ENCODE data around the gene ARHGAP28.
"Not testable (repeated sequence)": the region's sequence is repeated elsewhere in the genome, so short reads cannot be mapped to it uniquely, and the experiment has no call there.

Gene ARHGAP28

GRCh38 chr18:6785411-6785810 lies 55.9 kb downstream of the ARHGAP28 start:
- H3K4me1 ChIP-seq (ENCODE audit: control insufficient read depth, insufficient read depth, low read length, unreplicated experiment): peaks cover 13% of the 10 kb centered on the region
- H3K27ac ChIP-seq (ENCODE audit: low read depth, low read length): no peak overlapping the region
- H3K79me2 ChIP-seq (ENCODE audit: control insufficient read depth, insufficient read depth, low read length, unreplicated experiment): no peaks in the 10 kb centered on the region
- no peak overlapping the region for H3K4me3 ChIP-seq (ENCODE audit: low read depth, low read length)
- no peaks in the 10 kb centered on the region for H3K36me3 ChIP-seq (ENCODE audit: insufficient read depth, low read length)
- H3K27me3 ChIP-seq (ENCODE audit: insufficient read depth, low read length): no peaks in the 10 kb centered on the region
- H2AFZ ChIP-seq (ENCODE audit: low read length, unreplicated experiment): no peak overlapping the region

GRCh38 chr18:6792391-6792790 lies 62.9 kb downstream of the ARHGAP28 start:
- no peaks in the 10 kb centered on the region for H3K4me1 ChIP-seq (ENCODE audit: control insufficient read depth, insufficient read depth, low read length, unreplicated experiment)
- H3K36me3 ChIP-seq (ENCODE audit: insufficient read depth, low read length): no peaks in the 10 kb centered on the region

GRCh38 chr18:6793455-6793854 lies 63.9 kb downstream of the ARHGAP28 start:
- Histone ChIP-seq H2AFZ (ENCODE audit: low read length, unreplicated experiment) (no peak overlapping the region), H3K4me1 (ENCODE audit: control insufficient read depth, insufficient read depth, low read length, unreplicated experiment) (no peaks in the 10 kb centered on the region), H3K27me3 (ENCODE audit: insufficient read depth, low read length) (no peaks in the 10 kb centered on the region), H3K36me3 (ENCODE audit: insufficient read depth, low read length) (no peaks in the 10 kb centered on the region), H3K27ac (ENCODE audit: low read depth, low read length) (no peak overlapping the region), H3K4me3 (ENCODE audit: low read depth, low read length) (no peak overlapping the region), H3K79me2 (ENCODE audit: control insufficient read depth, insufficient read depth, low read length, unreplicated experiment) (no peaks in the 10 kb centered on the region)

More at GRCh38 chr18:6792391-6792790, 62.9 kb downstream of the ARHGAP28 start:
- Histone ChIP-seq H3K79me2 (ENCODE audit: control insufficient read depth, insufficient read depth, low read length, unreplicated experiment) (no peaks in the 10 kb centered on the region), H3K27me3 (ENCODE audit: insufficient read depth, low read length) (no peaks in the 10 kb centered on the region), H3K27ac (ENCODE audit: low read depth, low read length) (no peak overlapping the region), H3K4me3 (ENCODE audit: low read depth, low read length) (no peak overlapping the region), H2AFZ (ENCODE audit: low read length, unreplicated experiment) (no peak overlapping the region)

- Histone ChIP-seq H3K27me3 (ENCODE audit: insufficient read depth, low read length) (no peaks in the 10 kb centered on the region), H3K4me1 (ENCODE audit: control insufficient read depth, insufficient read depth, low read length, unreplicated experiment) (no peaks in the 10 kb centered on the region), H3K27ac (ENCODE audit: low read depth, low read length) (no peak overlapping the region), H3K36me3 (ENCODE audit: insufficient read depth, low read length) (no peaks in the 10 kb centered on the region), H2AFZ (ENCODE audit: low read length, unreplicated experiment) (no peak overlapping the region), H3K4me3 (ENCODE audit: low read depth, low read length) (no peak overlapping the region), H3K79me2 (ENCODE audit: control insufficient read depth, insufficient read depth, low read length, unreplicated experiment) (no peaks in the 10 kb centered on the region)
Observed at GRCh38 chr18:6793986-6794385, 64.5 kb downstream of the ARHGAP28 start.

- Histone ChIP-seq H3K36me3 (ENCODE audit: insufficient read depth, low read length) (no peaks in the 10 kb centered on the region), H3K79me2 (ENCODE audit: control insufficient read depth, insufficient read depth, low read length, unreplicated experiment) (no peaks in the 10 kb centered on the region), H3K27ac (ENCODE audit: low read depth, low read length) (no peak overlapping the region), H3K4me1 (ENCODE audit: control insufficient read depth, insufficient read depth, low read length, unreplicated experiment) (no peaks in the 10 kb centered on the region), H2AFZ (ENCODE audit: low read length, unreplicated experiment) (no peak overlapping the region), H3K27me3 (ENCODE audit: insufficient read depth, low read length) (no peaks in the 10 kb centered on the region), H3K4me3 (ENCODE audit: low read depth, low read length) (no peak overlapping the region)
Observed at GRCh38 chr18:6795307-6795706, 65.8 kb downstream of the ARHGAP28 start.

- Histone ChIP-seq H2AFZ (ENCODE audit: low read length, unreplicated experiment) (no peak overlapping the region), H3K4me3 (ENCODE audit: low read depth, low read length) (no peak overlapping the region), H3K79me2 (ENCODE audit: control insufficient read depth, insufficient read depth, low read length, unreplicated experiment) (no peaks in the 10 kb centered on the region), H3K27me3 (ENCODE audit: insufficient read depth, low read length) (no peaks in the 10 kb centered on the region), H3K36me3 (ENCODE audit: insufficient read depth, low read length) (no peaks in the 10 kb centered on the region), H3K27ac (ENCODE audit: low read depth, low read length) (no peak overlapping the region), H3K4me1 (ENCODE audit: control insufficient read depth, insufficient read depth, low read length, unreplicated experiment) (no peaks in the 10 kb centered on the region)
Observed at GRCh38 chr18:6796511-6796910, 67.0 kb downstream of the ARHGAP28 start.

GRCh38 chr18:6797171-6797570 lies 67.7 kb downstream of the ARHGAP28 start:
- Histone ChIP-seq H3K27me3 (ENCODE audit: insufficient read depth, low read length) (no peaks in the 10 kb centered on the region), H3K27ac (ENCODE audit: low read depth, low read length) (no peak overlapping the region), H3K4me1 (ENCODE audit: control insufficient read depth, insufficient read depth, low read length, unreplicated experiment) (no peaks in the 10 kb centered on the region)

GRCh38 chr18:6798896-6799295 lies 69.4 kb downstream of the ARHGAP28 start:
- Histone ChIP-seq H3K36me3 (ENCODE audit: insufficient read depth, low read length) (no peaks in the 10 kb centered on the region), H3K4me3 (ENCODE audit: low read depth, low read length) (no peak overlapping the region), H3K4me1 (ENCODE audit: control insufficient read depth, insufficient read depth, low read length, unreplicated experiment) (no peaks in the 10 kb centered on the region), H3K79me2 (ENCODE audit: control insufficient read depth, insufficient read depth, low read length, unreplicated experiment) (no peaks in the 10 kb centered on the region), H3K27me3 (ENCODE audit: insufficient read depth, low read length) (no peaks in the 10 kb centered on the region), H3K27ac (ENCODE audit: low read depth, low read length) (no peak overlapping the region), H2AFZ (ENCODE audit: low read length, unreplicated experiment) (no peak overlapping the region)

More at GRCh38 chr18:6797171-6797570, 67.7 kb downstream of the ARHGAP28 start:
- Histone ChIP-seq H3K36me3 (ENCODE audit: insufficient read depth, low read length) (no peaks in the 10 kb centered on the region), H2AFZ (ENCODE audit: low read length, unreplicated experiment) (no peak overlapping the region), H3K79me2 (ENCODE audit: control insufficient read depth, insufficient read depth, low read length, unreplicated experiment) (no peaks in the 10 kb centered on the region), H3K4me3 (ENCODE audit: low read depth, low read length) (no peak overlapping the region)

- H3K79me2 ChIP-seq (ENCODE audit: control insufficient read depth, insufficient read depth, low read length, unreplicated experiment); H3K4me3 ChIP-seq (ENCODE audit: low read depth, low read length); H3K27ac ChIP-seq (ENCODE audit: low read depth, low read length); H3K27me3 ChIP-seq (ENCODE audit: insufficient read depth, low read length); H3K36me3 ChIP-seq (ENCODE audit: insufficient read depth, low read length); H2AFZ ChIP-seq (ENCODE audit: low read length, unreplicated experiment); H3K4me1 ChIP-seq (ENCODE audit: control insufficient read depth, insufficient read depth, low read length, unreplicated experiment): not testable (repeated sequence)
Observed at GRCh38 chr18:6800309-6800708, 70.8 kb downstream of the ARHGAP28 start.

- Histone ChIP-seq H2AFZ (ENCODE audit: low read length, unreplicated experiment) (no peak overlapping the region), H3K27me3 (ENCODE audit: insufficient read depth, low read length) (no peaks in the 10 kb centered on the region), H3K27ac (ENCODE audit: low read depth, low read length) (no peak overlapping the region), H3K4me1 (ENCODE audit: control insufficient read depth, insufficient read depth, low read length, unreplicated experiment) (no peaks in the 10 kb centered on the region), H3K79me2 (ENCODE audit: control insufficient read depth, insufficient read depth, low read length, unreplicated experiment) (no peaks in the 10 kb centered on the region), H3K36me3 (ENCODE audit: insufficient read depth, low read length) (no peaks in the 10 kb centered on the region), H3K4me3 (ENCODE audit: low read depth, low read length) (no peak overlapping the region)
Observed at GRCh38 chr18:6807515-6808257, 78.2 kb downstream of the ARHGAP28 start.

- no peak overlapping the region for H2AFZ ChIP-seq (ENCODE audit: low read length, unreplicated experiment)
- no peaks in the 10 kb centered on the region for H3K4me1 ChIP-seq (ENCODE audit: control insufficient read depth, insufficient read depth, low read length, unreplicated experiment)
- no peak overlapping the region for H3K4me3 ChIP-seq (ENCODE audit: low read depth, low read length)
- H3K36me3 ChIP-seq (ENCODE audit: insufficient read depth, low read length): no peaks in the 10 kb centered on the region
- no peak overlapping the region for H3K27ac ChIP-seq (ENCODE audit: low read depth, low read length)
- no peaks in the 10 kb centered on the region for H3K79me2 ChIP-seq (ENCODE audit: control insufficient read depth, insufficient read depth, low read length, unreplicated experiment)
- H3K27me3 ChIP-seq (ENCODE audit: insufficient read depth, low read length): peaks cover 12% of the 10 kb centered on the region; the same call in 1 of the 2 replicates
Observed at GRCh38 chr18:6810191-6810590, 80.7 kb downstream of the ARHGAP28 start.
